Activated CD4-positive, alpha-beta T cell treated with anti-CD3 and anti-CD28 coated beads for 24 hours (primary cell): ENCODE results near the gene RANBP17.

Source experiments
- DNase-seq, 2 donors: peaks; one replicate each; pipeline ENCODE4 v3.0.0-alpha.2; 2020; ENCODE audit warnings: low read depth in 2 of 2

The RANBP17 gene

DNA sequence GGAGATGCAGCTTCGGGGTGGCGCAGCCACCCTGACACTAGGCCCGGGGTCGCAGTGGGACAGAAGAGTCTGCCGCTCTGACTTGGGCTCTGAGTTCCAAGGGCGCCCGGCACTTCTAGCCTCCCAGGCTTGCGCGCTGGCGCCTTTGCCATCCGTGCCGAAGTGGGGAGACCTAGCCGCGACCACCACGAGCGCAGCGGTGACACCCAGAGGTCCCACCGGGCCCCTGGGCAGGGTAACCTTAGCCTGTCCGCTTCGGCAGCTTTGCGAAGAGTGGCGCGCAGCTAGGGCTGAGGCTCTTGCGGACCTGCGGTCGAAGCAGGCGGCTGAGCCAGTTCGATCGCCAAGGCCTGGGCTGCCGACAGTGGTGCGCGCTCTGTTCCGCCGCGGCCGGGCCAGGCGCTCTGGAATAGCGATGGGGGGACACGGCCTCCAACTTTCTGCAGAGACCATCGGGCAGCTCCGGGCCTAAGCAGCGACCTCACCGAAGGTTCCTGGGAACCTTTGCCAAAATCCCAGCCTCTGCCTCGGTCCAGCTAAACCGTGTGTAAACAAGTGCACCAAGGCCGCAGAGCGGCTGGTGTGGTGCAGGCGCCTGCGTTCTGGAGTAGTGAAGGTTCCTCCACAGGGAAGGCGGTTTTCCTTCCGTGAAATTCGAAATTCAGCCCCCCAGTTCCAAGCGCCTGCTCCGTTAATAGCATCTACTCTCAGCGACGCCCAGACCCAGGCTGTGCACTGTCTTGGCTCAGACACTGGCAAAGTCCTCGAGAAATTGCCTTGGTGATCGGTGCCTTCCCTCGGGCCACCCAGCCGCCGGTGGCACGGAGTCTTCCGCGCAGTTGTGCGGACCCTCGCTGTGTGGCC lies 454.7 kb downstream of the RANBP17 start:
- DNase-seq = no peak

DNA sequence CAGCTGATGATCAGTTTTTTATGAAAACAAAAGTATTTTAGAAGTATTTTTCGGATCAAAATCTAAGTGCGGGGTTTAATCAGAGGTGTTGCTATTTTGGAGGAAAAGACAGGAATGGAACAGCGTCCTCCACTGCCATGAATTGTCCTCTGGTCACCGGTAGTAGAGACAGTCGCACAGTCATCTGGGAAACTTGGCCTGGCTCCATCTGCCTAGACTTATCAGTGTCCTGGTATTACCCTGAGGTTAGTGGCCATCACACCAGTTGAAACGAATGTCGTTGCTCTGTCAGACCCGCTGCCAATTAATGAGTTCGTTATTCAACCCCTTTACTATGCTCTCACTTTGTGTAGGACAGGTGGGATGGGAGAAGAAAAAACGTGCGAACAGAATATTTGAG lies 455.4 kb downstream of the RANBP17 start:
- DNase-seq = no peak

DNA sequence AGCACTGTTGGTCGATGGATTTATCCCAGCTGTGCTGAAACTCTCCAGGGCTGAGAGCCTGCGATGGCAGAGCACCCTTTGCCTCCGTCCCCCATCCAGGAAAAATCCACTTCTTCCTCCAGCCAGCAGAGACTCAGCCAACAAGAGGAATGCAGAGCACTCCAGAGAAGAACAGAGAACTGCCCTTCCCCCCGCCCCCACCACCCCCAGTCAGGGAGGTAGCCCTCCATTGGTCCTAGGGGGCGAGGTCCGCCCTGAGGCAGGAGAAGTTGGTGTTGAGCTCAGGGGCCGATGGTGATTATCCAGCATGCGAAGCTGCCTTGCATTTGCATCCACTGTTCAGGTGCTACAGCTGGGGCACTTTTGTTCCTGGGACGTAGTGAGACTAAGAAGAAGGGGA lies 456.2 kb downstream of the RANBP17 start:
- DNase-seq = no peak

DNA sequence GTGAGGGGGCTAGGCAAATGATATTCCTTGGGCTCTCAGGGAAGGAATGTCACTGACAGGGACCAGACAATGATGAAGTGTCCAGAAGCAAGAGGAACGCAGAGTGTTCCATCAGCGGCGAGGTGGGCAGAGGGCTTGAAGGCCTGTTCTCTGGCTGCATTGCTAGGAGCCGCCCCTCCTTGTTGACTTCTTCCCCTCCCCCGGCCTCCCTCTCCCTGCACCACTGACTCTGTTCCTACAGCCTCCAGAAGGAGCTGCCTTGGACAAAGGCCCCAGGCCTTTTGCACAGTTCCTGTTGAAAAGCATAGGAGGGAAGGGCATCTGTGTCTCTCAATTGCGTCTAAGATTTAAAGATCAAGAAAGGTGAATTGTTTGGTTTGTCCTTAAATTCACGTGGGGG lies 459.6 kb downstream of the RANBP17 start:
- DNase-seq = no peak

DNA sequence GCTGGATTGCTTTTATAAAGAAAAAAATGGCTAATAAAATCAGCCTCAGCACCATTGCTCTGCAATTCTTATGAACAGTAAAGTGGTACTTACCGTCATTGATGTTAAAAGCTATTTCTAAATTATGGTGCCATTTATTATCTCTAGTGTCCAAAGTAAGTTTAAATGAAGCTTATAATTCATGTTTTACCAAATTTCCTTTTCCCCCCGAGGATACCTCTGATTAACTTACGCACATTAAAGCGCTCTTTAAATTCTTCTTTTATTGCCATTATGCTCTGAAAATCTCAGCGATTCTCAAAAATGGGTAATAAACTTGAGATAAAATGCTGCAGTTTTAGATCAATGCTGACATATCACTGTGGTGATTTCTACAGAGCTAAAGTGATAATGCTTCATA lies 460.7 kb downstream of the RANBP17 start:
- DNase-seq = no peak

DNA sequence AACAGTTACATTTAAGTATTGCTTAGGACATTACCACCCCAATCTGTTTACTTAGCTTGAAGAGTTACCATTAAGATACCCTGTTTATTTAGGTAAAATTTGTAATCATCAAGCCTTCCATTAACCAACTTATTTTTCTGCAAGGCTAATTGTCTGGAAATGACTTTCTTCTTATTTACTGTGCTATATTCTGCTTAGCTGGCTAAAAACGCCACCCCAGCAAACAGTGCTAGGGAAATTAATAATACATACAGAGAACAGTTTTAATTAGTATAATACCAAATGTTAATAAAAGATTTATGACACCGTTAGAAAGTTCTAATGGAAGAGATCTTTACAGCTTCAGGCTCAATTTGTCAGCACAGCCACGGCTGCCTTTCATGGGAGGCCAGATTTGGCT lies 461.2 kb downstream of the RANBP17 start:
- DNase-seq = no peak

DNA sequence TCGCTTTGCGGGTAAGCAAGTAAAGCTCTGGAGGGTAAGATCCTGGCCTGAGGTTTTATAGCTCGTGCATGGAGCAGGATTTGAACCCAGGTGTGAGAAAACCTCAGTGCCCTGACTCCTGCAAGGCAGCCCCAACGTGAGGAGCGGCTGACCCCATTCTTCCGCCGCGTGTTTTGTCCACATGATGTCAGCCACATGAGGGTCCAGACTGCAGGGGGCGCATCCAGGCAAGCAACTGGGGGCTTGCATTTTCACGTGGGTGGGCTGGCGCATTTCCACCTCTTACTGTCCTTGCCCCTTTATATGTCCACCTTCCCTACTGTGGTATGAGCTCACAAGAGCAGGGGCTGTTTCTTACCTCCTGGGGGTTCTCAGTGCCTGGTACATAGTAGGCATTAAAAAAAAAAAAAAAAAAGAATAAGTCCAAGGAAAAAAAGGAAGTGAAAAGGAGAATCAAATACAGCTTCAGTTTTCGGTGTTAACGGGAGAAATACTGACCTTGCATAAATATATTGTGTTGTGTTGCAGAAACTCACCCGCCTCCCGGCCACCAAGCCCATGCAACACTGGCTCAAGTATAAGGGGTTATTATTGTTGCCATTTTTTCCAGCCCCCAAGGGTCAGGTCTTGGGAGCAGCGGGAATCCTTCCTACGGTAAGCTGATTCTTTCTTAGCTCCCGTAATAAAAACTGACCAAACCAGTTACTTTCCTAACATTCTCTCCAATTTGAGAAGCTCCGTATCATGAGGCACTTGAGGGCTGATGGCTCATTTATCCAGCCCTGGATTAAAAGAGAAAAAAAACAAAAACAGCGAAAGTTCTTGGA lies 462.2 kb downstream of the RANBP17 start:
- DNase-seq = no peak

DNA sequence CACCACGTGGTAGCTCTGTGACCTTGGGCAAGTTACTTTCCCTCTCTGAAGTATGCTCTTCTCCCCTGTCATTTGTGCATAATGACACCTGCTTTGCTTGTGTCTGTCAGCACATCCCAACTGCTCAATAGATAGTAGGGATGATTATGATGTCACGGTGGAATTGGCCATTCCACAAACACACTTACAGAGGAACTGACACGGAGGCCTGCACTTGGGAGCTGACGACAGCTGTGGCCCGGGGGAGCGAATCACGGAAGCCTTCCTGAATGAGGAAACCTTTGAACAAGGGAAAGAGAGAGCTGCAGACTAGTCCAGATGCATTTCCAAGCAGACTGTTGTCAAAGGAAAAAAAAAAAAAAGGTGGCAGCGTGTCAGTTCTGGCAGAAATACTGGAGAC lies 468.2 kb downstream of the RANBP17 start:
- DNase-seq = no peak

DNA sequence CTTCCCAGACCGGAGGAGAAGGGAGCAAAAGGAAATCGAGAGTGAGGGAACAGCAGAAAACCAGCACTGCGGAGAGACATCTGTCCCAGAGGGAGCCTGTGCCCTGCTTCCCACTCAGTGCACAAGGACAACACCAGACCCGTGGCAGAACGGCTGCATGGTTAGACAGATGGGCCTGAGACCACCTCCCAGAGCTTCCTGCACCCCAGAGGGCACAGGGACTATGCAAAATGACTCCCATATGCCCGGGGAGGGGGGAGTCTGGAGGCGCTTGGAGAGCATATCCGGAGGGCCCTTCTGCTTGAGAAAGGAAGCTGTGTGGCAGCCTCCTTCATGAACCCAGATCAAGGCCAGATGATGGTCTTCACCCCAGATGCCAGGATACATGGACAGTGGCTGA lies 473.8 kb downstream of the RANBP17 start:
- no peak for DNase-seq

DNA sequence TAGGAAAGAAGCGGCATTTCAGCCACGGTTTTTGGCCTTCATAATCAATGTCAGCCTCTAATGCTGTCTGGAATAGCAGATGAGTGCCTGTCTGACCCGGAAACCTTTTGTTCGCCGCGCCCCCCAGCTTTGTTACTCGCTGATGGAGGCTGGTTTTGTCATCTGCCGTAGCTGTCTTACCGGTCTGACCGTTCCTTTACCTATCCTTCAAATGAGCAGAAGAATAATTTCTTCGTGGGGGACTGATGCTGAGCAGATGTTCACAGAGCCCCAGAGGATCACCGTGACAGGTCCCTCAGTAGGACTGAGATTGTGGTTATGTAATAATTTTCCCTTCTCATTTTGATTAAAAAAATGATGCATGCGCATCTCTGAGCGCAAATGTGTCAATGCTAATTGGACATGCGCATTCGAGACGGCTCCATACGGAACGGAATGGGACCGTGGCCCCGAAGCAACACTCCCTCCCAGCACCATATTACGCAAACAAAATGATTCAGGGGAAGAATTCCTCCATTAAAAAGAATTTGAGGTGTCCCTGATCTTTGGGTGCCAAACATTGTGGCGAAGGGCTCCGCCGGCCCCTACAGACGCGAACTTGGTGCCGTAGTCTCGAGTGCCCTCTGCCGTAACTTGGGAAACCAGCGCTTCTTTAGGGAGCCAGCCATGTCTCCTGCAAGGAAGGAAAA lies 474.8 kb downstream of the RANBP17 start:
- no peak for DNase-seq

DNA sequence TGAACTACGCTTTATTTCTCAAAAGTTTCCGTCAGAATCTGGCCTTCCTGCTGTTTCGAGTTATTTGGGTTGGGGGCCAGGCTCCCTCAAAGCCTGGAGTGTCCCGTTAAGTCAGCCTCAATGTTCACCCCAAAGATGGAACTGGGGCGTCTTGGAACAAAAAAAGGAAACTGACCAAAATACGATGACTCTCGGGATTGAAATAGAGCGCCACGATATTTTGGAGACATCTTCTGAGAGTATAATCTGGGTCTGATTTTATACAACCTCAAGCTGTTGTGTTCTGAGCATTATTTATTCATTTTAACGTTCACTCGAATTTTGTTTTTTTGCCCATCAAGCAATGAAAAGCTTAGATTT lies 475.4 kb downstream of the RANBP17 start:
- no peak for DNase-seq

DNA sequence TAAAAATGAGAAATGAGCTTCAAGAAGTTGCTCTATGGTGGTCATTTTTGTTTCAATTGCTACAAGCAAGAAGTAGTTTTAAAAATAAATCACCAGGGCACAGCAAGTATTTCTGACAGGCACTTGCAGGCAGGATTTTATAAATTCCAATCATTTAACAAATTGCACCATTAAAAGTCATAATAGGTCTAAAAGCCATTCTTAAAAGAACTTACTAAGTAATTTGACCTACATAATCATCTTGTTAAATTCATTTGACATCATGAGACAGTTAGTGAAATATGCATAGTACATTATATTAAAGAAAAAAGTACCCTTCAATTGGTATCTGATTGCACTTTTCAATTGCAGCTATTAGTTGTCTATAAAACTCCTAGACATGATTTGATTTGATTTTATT lies 478.2 kb downstream of the RANBP17 start:
- DNase-seq = no peak

DNA sequence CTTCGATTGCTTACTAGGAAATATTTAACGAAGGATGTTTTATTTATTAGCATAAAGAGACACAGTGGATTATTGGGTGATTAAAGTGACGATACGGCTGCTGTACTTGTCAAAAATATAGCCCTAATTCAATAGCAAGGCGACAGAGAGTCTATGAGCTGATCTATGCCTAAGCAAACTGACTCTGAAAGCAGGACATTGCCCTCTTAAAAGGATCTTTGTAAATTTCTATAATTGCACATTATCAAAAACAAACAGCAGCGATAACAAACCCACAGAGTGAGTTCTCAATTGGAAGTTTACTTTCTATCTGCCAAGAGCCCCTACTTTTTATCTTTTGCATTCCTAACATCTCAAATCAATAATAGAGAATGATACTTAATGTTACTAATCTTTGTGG lies 478.7 kb downstream of the RANBP17 start:
- DNase-seq = no peak

DNA sequence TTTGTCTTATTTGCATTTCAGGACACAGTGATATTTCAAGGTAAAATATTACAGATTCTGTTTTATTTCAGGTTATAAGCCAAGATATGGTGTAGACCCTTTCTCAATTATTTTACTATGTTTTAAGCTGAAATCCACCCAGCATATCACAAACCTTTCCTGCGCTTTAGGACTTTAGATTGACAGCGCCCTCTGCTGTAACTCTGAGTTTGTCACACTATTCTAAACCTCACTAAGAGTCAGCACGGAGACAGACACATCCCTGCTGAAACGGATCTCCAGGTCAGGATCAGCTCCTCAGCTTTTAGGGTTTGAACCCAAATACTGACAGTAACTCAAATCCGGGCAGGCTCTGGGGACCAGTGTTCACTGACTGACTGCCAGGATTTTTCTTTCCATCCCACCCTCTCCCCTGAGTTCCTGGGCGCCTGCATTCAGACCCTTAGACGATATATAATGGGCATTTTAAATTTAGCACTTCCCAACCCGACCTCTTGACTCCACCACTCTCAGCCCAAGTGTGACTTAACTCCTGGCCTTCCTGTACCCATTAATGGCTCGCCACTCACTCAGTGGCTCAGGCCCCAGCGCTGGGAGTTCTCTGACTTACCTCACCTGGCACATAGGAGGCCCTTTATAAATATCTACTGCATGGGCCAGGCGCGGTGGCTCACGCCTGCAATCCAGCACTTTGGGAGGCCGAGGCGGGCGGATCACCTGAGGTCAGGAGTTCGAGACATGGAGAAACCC lies 480.7 kb downstream of the RANBP17 start:
- DNase-seq = no peak

DNA sequence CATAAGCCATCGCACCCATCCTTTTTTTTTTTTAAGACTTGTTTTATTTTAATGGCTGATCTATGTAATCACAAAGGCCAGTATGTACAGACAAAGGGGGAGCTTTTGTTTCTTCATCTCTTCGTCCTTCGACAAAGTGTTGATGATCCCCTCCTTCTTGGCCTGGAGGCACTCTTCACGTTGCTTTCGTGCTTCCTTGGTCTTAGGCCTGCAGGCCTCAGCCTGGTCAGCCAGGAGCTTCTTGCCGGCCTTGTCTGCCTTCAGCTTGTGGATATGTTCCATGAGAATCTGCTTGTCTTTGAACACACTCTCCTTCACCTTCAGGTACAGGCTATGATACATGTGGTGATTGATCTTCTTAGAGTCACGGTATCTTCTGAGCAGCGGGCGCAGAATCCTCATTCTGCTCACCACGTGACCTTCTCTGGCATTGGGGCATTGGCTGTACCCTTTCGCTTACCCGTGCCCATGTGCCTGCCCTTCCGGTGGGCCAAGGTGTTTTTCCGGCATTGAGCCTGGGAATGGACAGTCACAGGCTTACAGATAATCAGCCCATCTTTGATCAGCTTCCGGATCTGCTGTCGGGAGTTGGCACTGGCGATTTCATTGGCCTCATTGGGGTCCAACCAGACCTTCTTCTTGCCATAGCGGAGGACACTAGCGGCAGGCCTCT lies 483.3 kb downstream of the RANBP17 start:
- DNase-seq = no peak
